GM12878 (cell line): Measurements from ENCODE around the gene CFAP61.

Source experiments
- EZH2 ChIP-seq: IDR thresholded peaks from 2 replicates; pipeline ENCODE4 v1.6.1; 2012; ENCODE audit warnings: low read depth, mild to moderate bottlenecking, control low read depth, inconsistent platforms, low read length, borderline replicate concordance; ENCODE audit not compliant: control insufficient read depth
- GABPA ChIP-seq: IDR thresholded peaks from 2 replicates; pipeline ENCODE4 v1.6.1; 2014; ENCODE audit warnings: antibody characterized with exemption, low read depth, mild to moderate bottlenecking, inconsistent platforms
- HDGF ChIP-seq: fragments of 450-650 bp; IDR thresholded peaks from 2 replicates; pipeline ENCODE4 v1.6.1; 2016; ENCODE audit warnings: antibody characterized with exemption
- MEF2B ChIP-seq: fragments of 450-650 bp; IDR thresholded peaks from 2 replicates; pipeline ENCODE4 v1.6.1; 2018; ENCODE audit warnings: mild to moderate bottlenecking, moderate library complexity; ENCODE audit not compliant: partially characterized antibody, poor library complexity, severe bottlenecking
- MYC ChIP-seq: IDR thresholded peaks from 2 replicates; pipeline ENCODE4 v1.6.1; 2011; ENCODE audit warnings: mild to moderate bottlenecking, low read length, moderate library complexity, inconsistent platforms; ENCODE audit not compliant: insufficient read depth, insufficient replicate concordance, insufficient read length, severe bottlenecking
- NBN ChIP-seq: fragments of 450-650 bp; IDR thresholded peaks from 2 replicates; pipeline ENCODE4 v1.6.1; 2016
- POLR2A ChIP-seq: IDR thresholded peaks from 2 replicates; pipeline ENCODE4 v1.6.1; 2011; ENCODE audit warnings: low read depth, mild to moderate bottlenecking, low read length
- POLR2AphosphoS5 ChIP-seq: IDR thresholded peaks from 2 replicates; pipeline ENCODE4 v1.6.1; 2011; ENCODE audit warnings: mild to moderate bottlenecking, low read length, inconsistent platforms
- RUNX3 ChIP-seq: IDR thresholded peaks from 2 replicates; pipeline ENCODE4 v1.6.1; 2012; ENCODE audit warnings: low read length, inconsistent platforms
- SP1 ChIP-seq: IDR thresholded peaks from one replicate; pipeline ENCODE4 v1.6.1; 2011; ENCODE audit warnings: low read depth, low read length
- ZNF384 ChIP-seq: IDR thresholded peaks from 2 replicates; pipeline ENCODE4 v1.6.1; 2012; ENCODE audit warnings: low read depth, mild to moderate bottlenecking, low read length, improper control_type of control experiment, borderline replicate concordance
- ZZZ3 ChIP-seq: IDR thresholded peaks from 2 replicates; pipeline ENCODE4 v1.6.1; 2011; ENCODE audit warnings: low read depth; ENCODE audit not compliant: control insufficient read depth, insufficient read length
- TF ChIP-seq, protein P1 (sequence below), 3 experiments: IDR thresholded peaks in 2 of 3; conservative IDR thresholded peaks in 1 of 3; 2 replicates each; pipeline ENCODE4 v1.5.1; 2011; ENCODE audit warnings: low read depth in 3 of 3, low read length in 3 of 3, mild to moderate bottlenecking in 3 of 3, control low read depth in 2 of 3, moderate library complexity in 2 of 3, inconsistent platforms in 1 of 3, mixed read lengths in 1 of 3; ENCODE audit not compliant: control insufficient read depth in 2 of 3, insufficient read depth in 1 of 3; ENCODE audit errors: extremely low read depth in 1 of 3
- TF ChIP-seq, protein P2 (sequence below): IDR thresholded peaks from 2 replicates; pipeline ENCODE4 v1.6.1; 2012; ENCODE audit warnings: low read depth, low read length, improper control_type of control experiment

GRCh38 chr20:20253039-20253743 is 200.9 kb downstream of the CFAP61 start:
- TF ChIP-seq POLR2AphosphoS5 (no peak), POLR2A (no peak), ZNF384 (no peak), MYC (no peak), EZH2 (no peak), ZZZ3 (no peak), MEF2B (no peak), NBN (no peak), SP1 (no peak), RUNX3 (no peak), HDGF (no peak), GABPA (no peak)
- TF ChIP-seq, protein P1, sequence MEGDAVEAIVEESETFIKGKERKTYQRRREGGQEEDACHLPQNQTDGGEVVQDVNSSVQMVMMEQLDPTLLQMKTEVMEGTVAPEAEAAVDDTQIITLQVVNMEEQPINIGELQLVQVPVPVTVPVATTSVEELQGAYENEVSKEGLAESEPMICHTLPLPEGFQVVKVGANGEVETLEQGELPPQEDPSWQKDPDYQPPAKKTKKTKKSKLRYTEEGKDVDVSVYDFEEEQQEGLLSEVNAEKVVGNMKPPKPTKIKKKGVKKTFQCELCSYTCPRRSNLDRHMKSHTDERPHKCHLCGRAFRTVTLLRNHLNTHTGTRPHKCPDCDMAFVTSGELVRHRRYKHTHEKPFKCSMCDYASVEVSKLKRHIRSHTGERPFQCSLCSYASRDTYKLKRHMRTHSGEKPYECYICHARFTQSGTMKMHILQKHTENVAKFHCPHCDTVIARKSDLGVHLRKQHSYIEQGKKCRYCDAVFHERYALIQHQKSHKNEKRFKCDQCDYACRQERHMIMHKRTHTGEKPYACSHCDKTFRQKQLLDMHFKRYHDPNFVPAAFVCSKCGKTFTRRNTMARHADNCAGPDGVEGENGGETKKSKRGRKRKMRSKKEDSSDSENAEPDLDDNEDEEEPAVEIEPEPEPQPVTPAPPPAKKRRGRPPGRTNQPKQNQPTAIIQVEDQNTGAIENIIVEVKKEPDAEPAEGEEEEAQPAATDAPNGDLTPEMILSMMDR (IDR thresholded peaks at IDR 0.05 in 2 of 3, conservative IDR thresholded peaks at IDR 0.05 in 1 of 3; ENCODE audit: control insufficient read depth in 2 of 3, extremely low read depth in 1 of 3, insufficient read depth in 1 of 3, low read depth in 3 of 3, low read length in 3 of 3), result no peak
- TF ChIP-seq, protein P2, sequence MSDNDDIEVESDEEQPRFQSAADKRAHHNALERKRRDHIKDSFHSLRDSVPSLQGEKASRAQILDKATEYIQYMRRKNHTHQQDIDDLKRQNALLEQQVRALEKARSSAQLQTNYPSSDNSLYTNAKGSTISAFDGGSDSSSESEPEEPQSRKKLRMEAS, result no peak
